ENCODE data around the gene LAMA4.
"Not testable (repeated sequence)": the region's sequence is repeated elsewhere in the genome, so short reads cannot be mapped to it uniquely, and the experiment has no call there.

DNA sequence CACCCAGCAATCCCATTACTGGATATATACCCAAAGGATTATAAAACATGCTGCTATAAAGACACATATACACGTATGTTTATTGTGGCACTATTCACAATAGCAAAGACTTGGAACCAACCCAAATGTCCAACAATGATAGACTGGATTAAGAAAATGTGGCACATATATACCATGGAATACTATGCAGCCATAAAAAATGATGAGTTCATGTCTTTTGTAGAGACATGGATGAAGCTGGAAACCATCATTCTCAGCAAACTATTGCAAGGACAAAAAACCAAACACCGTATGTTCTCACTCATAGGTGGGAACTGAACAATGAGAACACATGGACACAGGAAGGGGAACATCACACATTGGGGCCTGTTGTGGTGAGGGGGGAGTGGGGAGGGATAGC is 148.3 kb downstream of the LAMA4 start:
- TF ChIP-seq, protein P1, sequence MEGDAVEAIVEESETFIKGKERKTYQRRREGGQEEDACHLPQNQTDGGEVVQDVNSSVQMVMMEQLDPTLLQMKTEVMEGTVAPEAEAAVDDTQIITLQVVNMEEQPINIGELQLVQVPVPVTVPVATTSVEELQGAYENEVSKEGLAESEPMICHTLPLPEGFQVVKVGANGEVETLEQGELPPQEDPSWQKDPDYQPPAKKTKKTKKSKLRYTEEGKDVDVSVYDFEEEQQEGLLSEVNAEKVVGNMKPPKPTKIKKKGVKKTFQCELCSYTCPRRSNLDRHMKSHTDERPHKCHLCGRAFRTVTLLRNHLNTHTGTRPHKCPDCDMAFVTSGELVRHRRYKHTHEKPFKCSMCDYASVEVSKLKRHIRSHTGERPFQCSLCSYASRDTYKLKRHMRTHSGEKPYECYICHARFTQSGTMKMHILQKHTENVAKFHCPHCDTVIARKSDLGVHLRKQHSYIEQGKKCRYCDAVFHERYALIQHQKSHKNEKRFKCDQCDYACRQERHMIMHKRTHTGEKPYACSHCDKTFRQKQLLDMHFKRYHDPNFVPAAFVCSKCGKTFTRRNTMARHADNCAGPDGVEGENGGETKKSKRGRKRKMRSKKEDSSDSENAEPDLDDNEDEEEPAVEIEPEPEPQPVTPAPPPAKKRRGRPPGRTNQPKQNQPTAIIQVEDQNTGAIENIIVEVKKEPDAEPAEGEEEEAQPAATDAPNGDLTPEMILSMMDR (conservative IDR thresholded peaks at IDR 0.05), result not testable (repeated sequence)
- not testable (repeated sequence) for TF ChIP-seq ZFX (IDR thresholded peaks at IDR 0.05)

Data from C4-2B (cell line).